K562 (cell line): ENCODE measurements around the gene NDUFAF8. TPM values are rescaled to one million over a fixed set of nuclear protein-coding genes. Genes with fewer than 3 reads are reported as not detected.

ENCODE experiments used
- CTBP1 ChIP-seq: fragments of 450-650 bp; IDR thresholded peaks from 2 replicates; pipeline ENCODE4 v1.6.1; 2016; ENCODE audit warnings: borderline replicate concordance
- NUFIP1 ChIP-seq: fragments of 450-650 bp; IDR thresholded peaks from 2 replicates; pipeline ENCODE4 v1.6.1; 2018; ENCODE audit not compliant: partially characterized antibody
- POLR2G ChIP-seq: fragments of 200-400 bp; formaldehyde crosslinking; IDR thresholded peaks from 2 replicates; pipeline ENCODE4 v1.6.1; 2017; ENCODE audit warnings: low read depth, mild to moderate bottlenecking, antibody characterized with exemption, low read length, moderate library complexity
- RNF219 ChIP-seq: fragments of 250-450 bp; sonication (Bioruptor Pico); IDR thresholded peaks from 2 replicates; pipeline ENCODE4 v1.5.0; 2022; ENCODE audit warnings: mild to moderate bottlenecking
- SP1 ChIP-seq: sonication (generic); formaldehyde crosslinking; IDR thresholded peaks from 2 replicates; pipeline ENCODE4 v1.8.1; 2022; ENCODE audit warnings: mild to moderate bottlenecking, missing genetic modification reagents
- TAL1 ChIP-seq: fragments of 450-650 bp; IDR thresholded peaks from 2 replicates; pipeline ENCODE4 v1.6.1; 2016; ENCODE audit warnings: mild to moderate bottlenecking
- TCF15 ChIP-seq: fragments of 250-450 bp; sonication (Bioruptor Pico); IDR thresholded peaks from 2 replicates; pipeline ENCODE4 v1.8.0; 2022; ENCODE audit warnings: moderate library complexity, mild to moderate bottlenecking, inconsistent platforms
- TFAP4 ChIP-seq: sonication (generic); formaldehyde crosslinking; IDR thresholded peaks from 2 replicates; pipeline ENCODE4 v1.8.0; 2022; ENCODE audit warnings: missing genetic modification reagents, mild to moderate bottlenecking, moderate library complexity, borderline replicate concordance
- TSHZ1 ChIP-seq: fragments of 250-450 bp; sonication (Bioruptor Pico); IDR thresholded peaks from 2 replicates; pipeline ENCODE4 v1.4.0; 2020; ENCODE audit warnings: mild to moderate bottlenecking, moderate library complexity
- U2AF2 ChIP-seq: fragments of 200-400 bp; formaldehyde crosslinking; optimal IDR thresholded peaks from 2 replicates; pipeline ENCODE3; 2017; ENCODE audit warnings: low read depth, mild to moderate bottlenecking, low read length
- ZKSCAN3 ChIP-seq: fragments of 250-450 bp; sonication (Bioruptor Pico); IDR thresholded peaks from 2 replicates; pipeline ENCODE4 v1.4.0; 2020
- ZNF707 ChIP-seq: fragments of 250-450 bp; sonication (Bioruptor Pico); conservative IDR thresholded peaks from 2 replicates; pipeline ENCODE4 v1.8.0; 2022; ENCODE audit warnings: inconsistent platforms, mild to moderate bottlenecking, moderate library complexity
- polyA plus RNA-seq, 8 experiments: library from polyadenylated mRNA; depleted of rRNA in 4 of 8; stranded (reverse) in 5 of 8; unstranded in 3 of 8; fragments of >200 nt; fragmentation: Nextera tagmentation in 2 of 8; fragmentation: Illumina TruSeq in 1 of 8; extraction: Ambion mirVana in 2 of 8; extraction: Trizol in 1 of 8; gene quantifications; 2 replicates each; pipeline versions ENCODE4 v1.2.1 to v1.2.3, GENCODE V29; 2011 to 2014; ENCODE audit warnings: inconsistent platforms in 1 of 8, missing spikeins in 1 of 8
- total RNA-seq, 7 experiments: library from RNA; depleted of rRNA in 6 of 7; stranded (reverse); fragments of >200 nt in 6 of 7; fragmentation: Illumina TruSeq in 2 of 7; extraction: Trizol in 2 of 7; gene quantifications; 2 replicates each; pipeline versions ENCODE4 v1.2.1 to v1.2.3, GENCODE V29; 2011 to 2021; ENCODE audit warnings: low replicate concordance in 1 of 7
- TF ChIP-seq, protein P1 (sequence below): IDR thresholded peaks from 3 replicates; pipeline ENCODE4 v1.6.1; 2011; ENCODE audit warnings: borderline replicate concordance, mild to moderate bottlenecking; ENCODE audit not compliant: insufficient read length, insufficient read depth
- TF ChIP-seq, protein P2 (sequence below): sonication (generic); formaldehyde crosslinking; IDR thresholded peaks from 2 replicates; pipeline ENCODE4 v1.8.0; 2023; ENCODE audit warnings: mild to moderate bottlenecking, missing genetic modification reagents

Gene NDUFAF8
- total and polyA plus RNA-seq, 9 of the 15 experiments (the other 6 are each of a cell fraction or from before 2014, with no cell fraction given) = 13.5 to 144 (median 90.0) TPM

DNA sequence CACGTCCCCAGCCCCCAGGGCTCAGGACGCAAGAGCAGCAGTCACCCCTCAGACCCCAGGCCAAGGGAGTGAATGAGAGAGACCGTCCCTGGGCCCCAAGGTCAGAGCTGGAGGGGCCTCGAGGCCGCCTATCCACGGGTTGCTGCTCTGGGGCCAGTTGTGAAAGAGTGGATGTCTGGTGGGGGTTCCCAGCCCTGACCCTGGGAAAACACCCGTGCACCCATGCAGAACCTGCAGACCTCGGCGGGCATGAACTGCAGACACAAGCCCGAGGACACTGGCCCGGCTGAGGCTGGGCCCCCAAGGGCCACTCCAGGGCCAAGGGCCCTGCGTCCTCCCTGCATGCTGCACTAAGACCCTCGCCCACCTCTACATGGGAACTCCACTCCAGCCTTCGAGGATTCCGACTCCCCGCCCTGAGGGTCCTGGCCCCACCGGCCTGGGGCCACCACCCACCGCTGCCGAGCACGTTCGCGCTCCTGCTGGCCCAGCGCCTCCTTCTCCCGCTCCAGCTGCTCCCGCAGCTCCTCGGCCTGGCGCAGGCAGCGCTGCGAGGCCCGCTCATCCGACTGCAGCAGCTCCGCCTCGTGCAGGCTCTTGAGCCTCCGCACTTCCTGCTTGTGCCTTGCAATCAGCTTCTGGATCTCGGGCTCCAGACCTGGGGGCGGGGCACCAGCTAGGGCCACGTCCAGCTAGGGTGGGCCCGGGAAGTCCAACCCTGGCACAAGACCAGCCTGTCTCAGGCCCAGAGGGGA lies 45.5 kb upstream of the NDUFAF8 start (continued):
- TF ChIP-seq RNF219 (CRISPR knock-in tag) = no peak
- TF ChIP-seq TSHZ1 (CRISPR knock-in tag) = no peak
- no peak for TF ChIP-seq NUFIP1
- TF ChIP-seq SP1 (CRISPR knock-in tag) = no peak
- TF ChIP-seq U2AF2 = no peak
- no peak for TF ChIP-seq TCF15 (CRISPR knock-in tag)
- TF ChIP-seq TAL1 = no peak
- peak; percentile 84 for TF ChIP-seq TFAP4
- TF ChIP-seq, protein P1, sequence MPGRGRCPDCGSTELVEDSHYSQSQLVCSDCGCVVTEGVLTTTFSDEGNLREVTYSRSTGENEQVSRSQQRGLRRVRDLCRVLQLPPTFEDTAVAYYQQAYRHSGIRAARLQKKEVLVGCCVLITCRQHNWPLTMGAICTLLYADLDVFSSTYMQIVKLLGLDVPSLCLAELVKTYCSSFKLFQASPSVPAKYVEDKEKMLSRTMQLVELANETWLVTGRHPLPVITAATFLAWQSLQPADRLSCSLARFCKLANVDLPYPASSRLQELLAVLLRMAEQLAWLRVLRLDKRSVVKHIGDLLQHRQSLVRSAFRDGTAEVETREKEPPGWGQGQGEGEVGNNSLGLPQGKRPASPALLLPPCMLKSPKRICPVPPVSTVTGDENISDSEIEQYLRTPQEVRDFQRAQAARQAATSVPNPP = no peak
- TF ChIP-seq ZKSCAN3 (CRISPR knock-in tag) = no peak
- no peak for TF ChIP-seq ZNF707 (CRISPR knock-in tag)
- TF ChIP-seq, protein P2, sequence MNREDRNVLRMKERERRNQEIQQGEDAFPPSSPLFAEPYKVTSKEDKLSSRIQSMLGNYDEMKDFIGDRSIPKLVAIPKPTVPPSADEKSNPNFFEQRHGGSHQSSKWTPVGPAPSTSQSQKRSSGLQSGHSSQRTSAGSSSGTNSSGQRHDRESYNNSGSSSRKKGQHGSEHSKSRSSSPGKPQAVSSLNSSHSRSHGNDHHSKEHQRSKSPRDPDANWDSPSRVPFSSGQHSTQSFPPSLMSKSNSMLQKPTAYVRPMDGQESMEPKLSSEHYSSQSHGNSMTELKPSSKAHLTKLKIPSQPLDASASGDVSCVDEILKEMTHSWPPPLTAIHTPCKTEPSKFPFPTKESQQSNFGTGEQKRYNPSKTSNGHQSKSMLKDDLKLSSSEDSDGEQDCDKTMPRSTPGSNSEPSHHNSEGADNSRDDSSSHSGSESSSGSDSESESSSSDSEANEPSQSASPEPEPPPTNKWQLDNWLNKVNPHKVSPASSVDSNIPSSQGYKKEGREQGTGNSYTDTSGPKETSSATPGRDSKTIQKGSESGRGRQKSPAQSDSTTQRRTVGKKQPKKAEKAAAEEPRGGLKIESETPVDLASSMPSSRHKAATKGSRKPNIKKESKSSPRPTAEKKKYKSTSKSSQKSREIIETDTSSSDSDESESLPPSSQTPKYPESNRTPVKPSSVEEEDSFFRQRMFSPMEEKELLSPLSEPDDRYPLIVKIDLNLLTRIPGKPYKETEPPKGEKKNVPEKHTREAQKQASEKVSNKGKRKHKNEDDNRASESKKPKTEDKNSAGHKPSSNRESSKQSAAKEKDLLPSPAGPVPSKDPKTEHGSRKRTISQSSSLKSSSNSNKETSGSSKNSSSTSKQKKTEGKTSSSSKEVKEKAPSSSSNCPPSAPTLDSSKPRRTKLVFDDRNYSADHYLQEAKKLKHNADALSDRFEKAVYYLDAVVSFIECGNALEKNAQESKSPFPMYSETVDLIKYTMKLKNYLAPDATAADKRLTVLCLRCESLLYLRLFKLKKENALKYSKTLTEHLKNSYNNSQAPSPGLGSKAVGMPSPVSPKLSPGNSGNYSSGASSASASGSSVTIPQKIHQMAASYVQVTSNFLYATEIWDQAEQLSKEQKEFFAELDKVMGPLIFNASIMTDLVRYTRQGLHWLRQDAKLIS = no peak
- TF ChIP-seq POLR2G = peak; percentile 79
- TF ChIP-seq CTBP1 = peak; percentile 31; the same call in 1 of the 2 replicates
